ENCODE results near the gene CD47. TPM values are rescaled to one million over a fixed set of nuclear protein-coding genes. Genes with fewer than 3 reads are reported as not detected.

The CD47 gene
- total and polyA plus RNA-seq, 10 of the 15 experiments (the other 5 are each of a cell fraction or from before 2014, with no cell fraction given) = 22.9 to 175 (median 81.1) TPM

DNA sequence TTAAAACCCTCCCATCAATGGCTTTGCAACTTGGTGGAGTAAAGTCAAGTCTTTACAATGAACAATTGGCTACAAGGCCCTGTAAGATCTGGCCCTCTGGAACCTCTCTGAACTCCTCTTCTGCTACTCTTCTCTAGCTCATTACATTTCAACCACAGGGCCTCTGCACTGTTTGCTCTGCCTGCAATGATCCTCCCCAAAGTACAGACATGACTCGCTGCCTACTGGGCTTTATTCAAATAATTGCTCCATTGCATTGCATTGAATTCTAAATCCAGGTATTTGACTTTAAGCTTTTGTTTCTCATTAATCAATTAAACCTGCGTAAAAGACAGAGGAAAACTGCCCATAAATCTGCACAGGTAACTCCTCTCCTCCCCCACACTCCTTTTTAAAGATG lies 96.7 kb downstream of the CD47 start:
- TF ChIP-seq ZNF384 (IDR thresholded peaks at IDR 0.05; ENCODE audit: borderline replicate concordance, low read depth, low read length) = no peak
- no peak for TF ChIP-seq CBX5 (IDR thresholded peaks at IDR 0.05; ENCODE audit: low read depth)
- TF ChIP-seq BHLHE40 (IDR thresholded peaks at IDR 0.05; ENCODE audit: borderline replicate concordance in 1 of 2, low read depth in 2 of 2, low read length in 1 of 2) = no peak
- TF ChIP-seq, protein P1, sequence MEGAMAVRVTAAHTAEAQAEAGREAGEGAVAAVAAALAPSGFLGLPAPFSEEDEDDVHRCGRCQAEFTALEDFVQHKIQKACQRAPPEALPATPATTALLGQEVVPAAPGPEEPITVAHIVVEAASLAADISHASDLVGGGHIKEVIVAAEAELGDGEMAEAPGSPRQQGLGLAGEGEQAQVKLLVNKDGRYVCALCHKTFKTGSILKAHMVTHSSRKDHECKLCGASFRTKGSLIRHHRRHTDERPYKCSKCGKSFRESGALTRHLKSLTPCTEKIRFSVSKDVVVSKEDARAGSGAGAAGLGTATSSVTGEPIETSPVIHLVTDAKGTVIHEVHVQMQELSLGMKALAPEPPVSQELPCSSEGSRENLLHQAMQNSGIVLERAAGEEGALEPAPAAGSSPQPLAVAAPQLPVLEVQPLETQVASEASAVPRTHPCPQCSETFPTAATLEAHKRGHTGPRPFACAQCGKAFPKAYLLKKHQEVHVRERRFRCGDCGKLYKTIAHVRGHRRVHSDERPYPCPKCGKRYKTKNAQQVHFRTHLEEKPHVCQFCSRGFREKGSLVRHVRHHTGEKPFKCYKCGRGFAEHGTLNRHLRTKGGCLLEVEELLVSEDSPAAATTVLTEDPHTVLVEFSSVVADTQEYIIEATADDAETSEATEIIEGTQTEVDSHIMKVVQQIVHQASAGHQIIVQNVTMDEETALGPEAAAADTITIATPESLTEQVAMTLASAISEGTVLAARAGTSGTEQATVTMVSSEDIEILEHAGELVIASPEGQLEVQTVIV (IDR thresholded peaks at IDR 0.05; ENCODE audit: borderline replicate concordance, partially characterized antibody) = no peak
- no peak for TF ChIP-seq ESRRA (IDR thresholded peaks at IDR 0.05; ENCODE audit: low read length)
- no peak for TF ChIP-seq SMC3 (IDR thresholded peaks at IDR 0.05; ENCODE audit: borderline replicate concordance, low read length)
- no peak for TF ChIP-seq CEBPB (IDR thresholded peaks at IDR 0.05; ENCODE audit: borderline replicate concordance in 1 of 2, low read depth in 2 of 2, low read length in 2 of 2)
- TF ChIP-seq, protein P2, sequence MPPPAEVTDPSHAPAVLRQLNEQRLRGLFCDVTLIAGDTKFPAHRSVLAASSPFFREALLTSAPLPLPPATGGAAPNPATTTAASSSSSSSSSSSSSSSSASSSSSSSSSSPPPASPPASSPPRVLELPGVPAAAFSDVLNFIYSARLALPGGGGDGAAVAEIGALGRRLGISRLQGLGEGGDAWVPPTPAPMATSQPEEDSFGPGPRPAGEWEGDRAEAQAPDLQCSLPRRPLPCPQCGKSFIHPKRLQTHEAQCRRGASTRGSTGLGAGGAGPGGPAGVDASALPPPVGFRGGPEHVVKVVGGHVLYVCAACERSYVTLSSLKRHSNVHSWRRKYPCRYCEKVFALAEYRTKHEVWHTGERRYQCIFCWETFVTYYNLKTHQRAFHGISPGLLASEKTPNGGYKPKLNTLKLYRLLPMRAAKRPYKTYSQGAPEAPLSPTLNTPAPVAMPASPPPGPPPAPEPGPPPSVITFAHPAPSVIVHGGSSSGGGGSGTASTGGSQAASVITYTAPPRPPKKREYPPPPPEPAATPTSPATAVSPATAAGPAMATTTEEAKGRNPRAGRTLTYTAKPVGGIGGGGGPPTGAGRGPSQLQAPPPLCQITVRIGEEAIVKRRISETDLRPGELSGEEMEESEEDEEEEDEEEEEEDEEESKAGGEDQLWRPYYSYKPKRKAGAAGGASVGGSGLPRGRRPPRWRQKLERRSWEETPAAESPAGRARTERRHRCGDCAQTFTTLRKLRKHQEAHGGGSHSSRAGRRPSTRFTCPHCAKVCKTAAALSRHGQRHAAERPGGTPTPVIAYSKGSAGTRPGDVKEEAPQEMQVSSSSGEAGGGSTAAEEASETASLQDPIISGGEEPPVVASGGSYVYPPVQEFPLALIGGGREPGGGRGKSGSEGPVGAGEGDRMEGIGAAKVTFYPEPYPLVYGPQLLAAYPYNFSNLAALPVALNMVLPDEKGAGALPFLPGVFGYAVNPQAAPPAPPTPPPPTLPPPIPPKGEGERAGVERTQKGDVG (CRISPR knock-in tag; IDR thresholded peaks at IDR 0.05) = no peak
- Histone ChIP-seq H3K79me2 (ENCODE audit: control insufficient read depth, insufficient read depth, low read length) (no peaks in the 10 kb centered on the region), H3K9me3 (replicated peaks; ENCODE audit: control insufficient read depth, insufficient read depth, low read length) (no peaks in the 10 kb centered on the region), H3K36me3 (ENCODE audit: control insufficient read depth in 2 of 2, insufficient read depth in 2 of 2, low read length in 1 of 2) (no peaks in the 10 kb centered on the region), H4K20me1 (ENCODE audit: control insufficient read depth, insufficient read depth) (no peaks in the 10 kb centered on the region), H3K4me1 (ENCODE audit: control insufficient read depth, insufficient read depth, low read length) (no peaks in the 10 kb centered on the region), H3K9ac (ENCODE audit: control insufficient read depth, insufficient read depth, low read length) (no peak overlapping the region), H3K4me3 (no peak overlapping the region), H3K4me2 (ENCODE audit: control insufficient read depth, insufficient read depth) (no peak overlapping the region), H3K27ac (ENCODE audit: control insufficient read depth, insufficient read depth) (no peak overlapping the region), H3K27me3 (replicated peaks in 1 of 2; ENCODE audit: control insufficient read depth in 2 of 2, insufficient read depth in 2 of 2, low read length in 1 of 2) (no peaks in the 10 kb centered on the region; a peak in 1 of 4 replicates), H2AFZ (ENCODE audit: control insufficient read depth, low read depth, low read length) (no peak overlapping the region)
- SMC1A ChIA-PET (ENCODE audit: uncharacterized antibody, unreplicated experiment) = interaction anchor here (0.6 to 1.4 kb wide), 3 partner anchors 8 to 352 kb away, joined by 3 to 4 read pairs (median 3); no protein-coding TSS in a partner anchor
- RAD21 ChIA-PET (ENCODE audit: unreplicated experiment) = no interaction called here
- in situ Hi-C loops (cut with MboI) (no loop called here), intact Hi-C loops (cut with micrococcal nuclease; ENCODE audit: unreplicated experiment) (no loop called here)
- CTCF ChIA-PET = no interaction called here
- DNase-seq (ENCODE audit: low read depth, low spot score) = no peak
- POLR2A ChIA-PET = no interaction called here
- no TSS peak for BruUV-seq (replicated peaks)
- ATAC-seq = no peak
- FAIRE-seq = no peak
- WGBS (ENCODE audit: insufficient coverage, insufficient replicate concordance, low lambda C conversion rate, missing lambda C conversion rate) = 0% methylated on average over 2 of the region's 2 CpGs
